ENCODE results near the gene CYTH1.

- TF ChIP-seq, protein P1, sequence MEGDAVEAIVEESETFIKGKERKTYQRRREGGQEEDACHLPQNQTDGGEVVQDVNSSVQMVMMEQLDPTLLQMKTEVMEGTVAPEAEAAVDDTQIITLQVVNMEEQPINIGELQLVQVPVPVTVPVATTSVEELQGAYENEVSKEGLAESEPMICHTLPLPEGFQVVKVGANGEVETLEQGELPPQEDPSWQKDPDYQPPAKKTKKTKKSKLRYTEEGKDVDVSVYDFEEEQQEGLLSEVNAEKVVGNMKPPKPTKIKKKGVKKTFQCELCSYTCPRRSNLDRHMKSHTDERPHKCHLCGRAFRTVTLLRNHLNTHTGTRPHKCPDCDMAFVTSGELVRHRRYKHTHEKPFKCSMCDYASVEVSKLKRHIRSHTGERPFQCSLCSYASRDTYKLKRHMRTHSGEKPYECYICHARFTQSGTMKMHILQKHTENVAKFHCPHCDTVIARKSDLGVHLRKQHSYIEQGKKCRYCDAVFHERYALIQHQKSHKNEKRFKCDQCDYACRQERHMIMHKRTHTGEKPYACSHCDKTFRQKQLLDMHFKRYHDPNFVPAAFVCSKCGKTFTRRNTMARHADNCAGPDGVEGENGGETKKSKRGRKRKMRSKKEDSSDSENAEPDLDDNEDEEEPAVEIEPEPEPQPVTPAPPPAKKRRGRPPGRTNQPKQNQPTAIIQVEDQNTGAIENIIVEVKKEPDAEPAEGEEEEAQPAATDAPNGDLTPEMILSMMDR (conservative IDR thresholded peaks at IDR 0.05 in 1 of 2, IDR thresholded peaks at IDR 0.05 in 1 of 2; ENCODE audit: extremely low read depth in 1 of 2, insufficient read depth in 1 of 2, low read depth in 1 of 2, low read length in 2 of 2) = no peak
- no peak for TF ChIP-seq EZH2 (IDR thresholded peaks at IDR 0.05; ENCODE audit: borderline replicate concordance, low read length)
These were observed 21.2 kb upstream of the CYTH1 start for GRCh38 chr17:78803186-78803845.
